NB4 (cell line): Measurements from ENCODE around the gene UHRF1.
"Not testable (repeated sequence)": the region's sequence is repeated elsewhere in the genome, so short reads cannot be mapped to it uniquely, and the experiment has no call there.

ENCODE experiments used
- DNase-seq: peaks from one replicate; pipeline ENCODE4 v3.0.0; 2010; ENCODE audit warnings: low read depth
- H3K4me3 ChIP-seq: one replicate; pipeline ENCODE4 v1.5.1; 2011; ENCODE audit warnings: mild to moderate bottlenecking, low read depth, low read length, moderate library complexity
- CTCF ChIP-seq: IDR thresholded peaks from one replicate; pipeline ENCODE4 v1.5.1; 2012; ENCODE audit warnings: low read depth, low read length
- MYC ChIP-seq: IDR thresholded peaks from 2 replicates; pipeline ENCODE4 v1.6.1; 2011; ENCODE audit warnings: low read depth, low read length
- POLR2A ChIP-seq: IDR thresholded peaks from 2 replicates; pipeline ENCODE4 v1.6.1; 2011; ENCODE audit warnings: mild to moderate bottlenecking; ENCODE audit not compliant: insufficient read length; ENCODE audit errors: extremely low read depth
- TF ChIP-seq, protein P1 (sequence below): IDR thresholded peaks from 2 replicates; pipeline ENCODE4 v1.6.1; 2011; ENCODE audit warnings: low read depth, low read length

The UHRF1 gene

GRCh38 chr19:4896372-4896771 lies 12.9 kb upstream of the UHRF1 start:
- peak; percentile 57 for DNase-seq
- H3K4me3 ChIP-seq, result no peak overlapping the region
- no peak for TF ChIP-seq POLR2A
- TF ChIP-seq, protein P1, sequence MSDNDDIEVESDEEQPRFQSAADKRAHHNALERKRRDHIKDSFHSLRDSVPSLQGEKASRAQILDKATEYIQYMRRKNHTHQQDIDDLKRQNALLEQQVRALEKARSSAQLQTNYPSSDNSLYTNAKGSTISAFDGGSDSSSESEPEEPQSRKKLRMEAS, result no peak
- no peak for TF ChIP-seq MYC
- TF ChIP-seq CTCF, result no peak

GRCh38 chr19:4897146-4897545 lies 12.2 kb upstream of the UHRF1 start:
- DNase-seq, result peak; percentile 34
- TF ChIP-seq, protein P1, result no peak
- TF ChIP-seq POLR2A, result no peak
- TF ChIP-seq CTCF, result no peak
- TF ChIP-seq MYC, result no peak
- H3K4me3 ChIP-seq, result no peak overlapping the region

GRCh38 chr19:4900879-4901278 lies 8.4 kb upstream of the UHRF1 start:
- not testable (repeated sequence) for H3K4me3 ChIP-seq
- peak; percentile 77 for DNase-seq

DNA sequence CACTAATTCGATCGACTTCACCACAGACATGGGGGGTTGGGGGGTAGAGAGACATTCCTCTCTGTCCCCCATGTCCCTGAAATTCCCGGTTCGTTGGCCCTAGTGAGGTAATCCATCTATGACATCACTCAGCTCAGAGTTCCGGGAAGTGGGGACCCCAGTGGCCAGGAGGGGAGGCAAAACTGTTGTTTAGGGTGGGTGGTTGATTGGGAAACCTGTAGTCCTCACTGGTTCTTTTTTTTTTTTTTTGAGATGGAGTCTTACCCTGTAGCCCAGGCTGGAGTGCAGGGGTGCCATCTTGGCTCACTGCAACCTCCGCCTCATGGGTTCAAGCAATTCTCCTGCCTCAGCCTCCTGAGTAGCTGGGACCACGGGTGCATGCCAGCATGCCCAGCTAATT lies 6.5 kb upstream of the UHRF1 start, which contains the start of gene ARRDC5:
ARRDC5 (minus strand) TSS at position 101 of the 400 bp plus-strand sequence; CDS start at position 30, 71 bp downstream.
- TF ChIP-seq CTCF (no peak), POLR2A (no peak), MYC (no peak)
- TF ChIP-seq, protein P1, result no peak
- no peak for DNase-seq
- no peak within 1 kb of the TSS for H3K4me3 ChIP-seq

GRCh38 chr19:4904481-4904880 lies 4.8 kb upstream of the UHRF1 start:
- DNase-seq, result no peak
- H3K4me3 ChIP-seq, result no peak overlapping the region
- TF ChIP-seq POLR2A, result no peak
- TF ChIP-seq CTCF, result no peak
- TF ChIP-seq, protein P1, result no peak
- TF ChIP-seq MYC, result no peak

DNA sequence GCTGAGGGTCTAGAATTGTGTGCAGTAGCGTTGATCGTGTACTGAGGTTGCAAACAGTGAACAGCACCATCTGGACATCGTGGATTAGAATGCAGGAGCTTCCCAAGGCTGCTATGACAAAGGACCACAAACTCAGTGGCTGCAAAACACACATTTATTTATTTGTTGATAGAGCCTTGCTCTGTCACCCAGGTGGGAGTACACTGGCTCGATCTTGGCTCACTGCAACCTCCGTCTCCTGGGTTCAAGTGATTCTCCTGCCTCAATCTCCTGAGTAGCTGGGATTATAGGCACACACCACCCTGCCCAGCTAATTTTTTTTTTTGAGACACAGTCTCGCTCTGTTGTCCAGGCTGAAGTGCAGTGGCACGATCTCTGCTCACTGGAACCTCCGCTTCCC lies 2.3 kb upstream of the UHRF1 start:
- TF ChIP-seq CTCF, result no peak
- TF ChIP-seq, protein P1, result no peak
- no peak for TF ChIP-seq POLR2A
- no peak for TF ChIP-seq MYC
- DNase-seq, result no peak
- H3K4me3 ChIP-seq, result no peak overlapping the region
